HG02943 (cell line): Measurements from ENCODE around the gene TMEM178B.
"Not testable (repeated sequence)": the region's sequence is repeated elsewhere in the genome, so short reads cannot be mapped to it uniquely, and the experiment has no call there.

Experiments
- ATAC-seq: cut with Tn5 transposase; IDR thresholded peaks from one replicate; pipeline ENCODE4 v1.9.1; 2021; ENCODE audit warnings: mild to moderate bottlenecking, low read depth, moderate library complexity; ENCODE audit not compliant: unreplicated experiment

TMEM178B gene

DNA sequence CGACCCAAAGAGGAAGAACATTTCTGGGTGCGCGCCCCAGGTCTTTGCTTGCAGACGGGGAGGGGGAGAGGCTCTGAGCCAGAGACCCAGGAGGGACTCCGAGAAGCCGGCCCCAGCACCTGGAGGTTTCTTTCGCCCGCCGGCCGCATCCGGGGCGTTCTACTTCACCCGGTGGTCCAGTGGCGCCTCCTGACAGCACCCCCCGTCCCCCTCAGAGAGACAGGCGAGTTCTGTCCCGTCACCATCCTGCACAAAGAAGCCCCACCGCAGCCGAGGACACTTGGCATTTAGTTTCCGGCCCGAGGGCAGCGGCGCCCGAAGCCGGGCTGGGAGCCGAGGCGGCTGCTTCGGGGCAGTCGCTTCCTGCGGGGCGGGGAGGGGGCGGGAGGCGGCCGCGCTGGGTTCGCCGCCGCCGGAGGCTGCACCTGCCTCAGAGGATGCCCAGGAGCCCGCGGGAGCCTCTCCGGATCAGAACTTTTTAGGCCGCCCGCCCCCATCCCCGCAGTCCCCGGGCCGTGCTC, at the start of gene TMEM178B:
Gene TMEM178B, plus strand, starts transcription at position 424 of the 521 bp plus-strand sequence.
- ATAC-seq: no peak

DNA sequence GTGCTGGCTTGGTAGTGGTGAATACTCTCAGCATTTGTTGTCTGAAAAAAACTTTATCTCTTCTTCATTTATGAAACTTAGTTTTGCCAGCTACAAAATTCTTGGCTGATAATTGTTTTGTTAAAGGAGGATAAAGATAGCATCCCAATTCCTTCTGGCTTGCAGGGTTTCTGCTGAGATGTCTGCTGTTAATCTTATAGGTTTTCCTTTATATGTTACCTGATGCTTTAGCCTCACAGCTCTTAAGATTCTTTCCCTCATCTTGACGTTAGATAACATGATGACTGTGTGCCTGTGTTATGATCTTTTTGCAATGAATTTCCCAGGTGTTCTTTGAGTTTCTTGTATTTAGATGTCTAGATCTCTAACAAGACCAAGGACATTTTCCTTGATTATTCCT, 49.2 kb upstream of the TMEM178B start:
- no peak for ATAC-seq

DNA sequence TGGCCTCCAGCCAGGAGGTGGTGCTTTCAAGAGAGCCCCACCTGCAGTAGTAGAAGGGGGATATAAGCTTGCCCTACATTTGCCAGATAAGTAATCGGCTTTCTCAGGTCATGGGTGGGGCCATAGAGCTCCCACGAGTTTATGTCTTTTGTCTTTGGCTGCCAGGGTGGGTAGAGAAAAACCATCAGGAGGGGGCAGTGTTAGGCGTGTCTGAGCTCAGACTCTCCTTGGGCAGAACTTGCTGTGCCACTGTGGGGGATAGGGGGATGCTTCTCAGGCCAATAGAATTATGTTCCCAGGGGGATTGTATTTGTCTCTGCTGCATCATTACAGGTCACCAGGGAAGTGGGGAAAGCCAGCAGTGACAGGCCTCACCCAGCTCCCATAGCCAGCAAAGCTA, 46.8 kb upstream of the TMEM178B start:
- no peak for ATAC-seq

DNA sequence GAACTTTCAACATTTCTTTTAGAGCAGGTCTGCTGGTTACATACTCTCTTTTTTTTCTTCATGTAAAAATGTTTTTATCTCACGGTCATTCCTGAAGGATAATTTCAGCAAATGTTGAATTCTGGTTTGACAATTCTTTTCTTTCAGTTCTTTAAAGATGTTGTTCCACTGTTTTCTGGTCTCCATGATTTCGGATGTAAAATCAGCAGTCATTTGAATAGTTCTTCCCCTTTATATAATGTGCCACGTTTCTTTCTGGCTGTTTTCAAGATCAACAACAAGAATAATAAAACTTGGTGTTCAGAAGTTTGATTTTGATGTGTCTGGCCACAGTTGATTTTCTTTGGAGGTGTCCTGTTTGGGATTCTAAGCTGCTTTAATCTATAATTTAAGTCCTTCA, 45.1 kb upstream of the TMEM178B start:
- ATAC-seq: no peak

DNA sequence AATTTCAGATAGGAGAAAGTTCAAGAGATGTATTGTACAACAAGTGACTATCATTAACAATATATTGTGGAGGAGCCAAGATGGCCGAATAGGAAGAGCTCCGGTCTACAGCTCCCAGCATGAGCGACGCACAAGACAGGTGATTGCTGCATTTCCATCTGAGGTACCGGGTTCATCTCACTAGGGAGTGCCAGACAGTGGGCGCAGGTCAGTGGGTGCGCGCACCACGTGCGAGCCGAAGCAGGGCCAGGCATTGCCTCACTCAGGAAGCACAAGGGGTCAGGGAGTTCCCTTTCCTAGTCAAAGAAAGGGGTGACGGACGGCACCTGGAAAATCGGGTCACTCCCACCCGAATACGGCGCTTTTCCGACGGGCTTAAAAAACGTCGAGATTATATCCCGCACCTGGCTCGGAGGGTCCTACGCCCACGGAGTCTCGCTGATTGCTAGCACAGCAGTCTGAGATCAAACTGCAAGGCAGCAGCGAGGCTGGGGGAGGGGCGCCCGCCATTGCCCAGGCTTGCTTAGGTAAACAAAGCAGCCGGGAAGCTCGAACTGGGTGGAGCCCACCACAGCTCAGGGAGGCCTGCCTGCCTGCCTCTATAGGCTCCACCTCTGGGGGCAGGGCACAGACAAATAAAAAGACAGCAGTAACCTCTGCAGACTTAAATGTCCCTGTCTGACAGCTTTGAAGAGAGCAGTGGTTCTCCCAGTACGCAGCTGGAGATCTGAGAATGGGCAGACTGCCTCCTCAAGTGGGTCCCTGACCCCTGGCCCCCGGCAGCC, 41.1 kb upstream of the TMEM178B start:
- not testable (repeated sequence) for ATAC-seq

DNA sequence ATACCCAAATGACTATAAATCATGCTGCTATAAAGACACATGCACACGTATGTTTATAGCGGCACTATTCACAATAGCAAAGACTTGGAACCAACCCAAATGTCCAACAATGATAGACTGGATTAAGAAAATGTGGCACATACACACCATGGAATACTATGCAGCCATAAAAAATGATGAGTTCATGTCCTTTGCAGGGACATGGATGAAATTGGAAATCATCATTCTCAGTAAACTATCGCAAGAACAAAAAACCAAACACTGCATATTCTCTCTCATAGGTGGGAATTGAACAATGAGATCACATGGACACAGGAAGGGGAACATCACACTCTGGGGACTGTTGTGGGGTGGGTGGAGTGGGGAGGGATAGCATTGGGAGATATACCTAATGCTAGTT, 35.8 kb upstream of the TMEM178B start:
- not testable (repeated sequence) for ATAC-seq

GRCh38 chr7:141039376-141039775, 34.5 kb upstream of the TMEM178B start:
- no peak for ATAC-seq

- ATAC-seq: no peak
Observed at GRCh38 chr7:141042222-141043193, 31.4 kb upstream of the TMEM178B start.

- no peak for ATAC-seq
Observed at GRCh38 chr7:141043616-141044015, 30.2 kb upstream of the TMEM178B start.

GRCh38 chr7:141045126-141045841, 28.6 kb upstream of the TMEM178B start:
- ATAC-seq: no peak

- no peak for ATAC-seq
Observed at GRCh38 chr7:141045842-141046620, 27.8 kb upstream of the TMEM178B start.

GRCh38 chr7:141053626-141054025, 20.2 kb upstream of the TMEM178B start:
- no peak for ATAC-seq

- ATAC-seq: no peak
Observed at GRCh38 chr7:141055146-141055545, 18.7 kb upstream of the TMEM178B start.

DNA sequence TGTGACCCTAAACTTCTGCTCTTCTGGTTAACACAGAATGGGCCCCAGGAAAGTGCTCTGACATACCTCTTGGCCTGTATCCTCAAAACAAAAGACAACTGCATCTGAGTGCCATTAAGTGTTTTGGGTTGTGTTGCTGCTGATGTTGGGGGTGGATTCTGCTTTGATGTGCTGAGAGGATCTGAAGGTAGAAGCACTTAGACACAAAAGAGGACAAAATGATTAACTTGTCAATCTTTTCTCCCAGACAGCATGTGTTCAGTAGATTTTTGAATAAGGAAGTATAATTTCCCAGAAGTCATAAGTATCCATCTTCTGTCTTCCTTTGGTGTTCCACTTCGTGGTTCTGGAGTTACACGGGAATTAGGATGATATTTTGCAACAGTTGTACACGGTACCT, 16.1 kb upstream of the TMEM178B start:
- no peak for ATAC-seq

DNA sequence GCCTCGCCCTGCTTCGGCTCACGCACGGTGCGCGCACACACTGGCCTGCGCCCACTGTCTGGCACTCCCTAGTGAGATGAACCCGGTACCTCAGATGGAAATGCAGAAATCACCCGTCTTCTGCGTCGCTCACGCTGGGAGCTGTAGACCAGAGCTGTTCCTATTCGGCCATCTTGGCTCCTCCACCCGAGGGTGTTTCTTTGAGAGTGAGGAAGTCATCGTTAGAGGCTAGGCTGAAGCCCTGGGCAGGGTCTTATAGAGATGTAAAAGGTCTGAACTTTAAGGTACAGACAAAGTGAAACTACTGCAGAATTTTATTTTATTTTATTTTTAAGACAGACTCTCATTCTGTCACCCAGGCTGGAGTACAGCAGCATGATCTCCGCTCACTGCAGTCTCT, 6.0 kb upstream of the TMEM178B start:
- ATAC-seq: not testable (repeated sequence)

DNA sequence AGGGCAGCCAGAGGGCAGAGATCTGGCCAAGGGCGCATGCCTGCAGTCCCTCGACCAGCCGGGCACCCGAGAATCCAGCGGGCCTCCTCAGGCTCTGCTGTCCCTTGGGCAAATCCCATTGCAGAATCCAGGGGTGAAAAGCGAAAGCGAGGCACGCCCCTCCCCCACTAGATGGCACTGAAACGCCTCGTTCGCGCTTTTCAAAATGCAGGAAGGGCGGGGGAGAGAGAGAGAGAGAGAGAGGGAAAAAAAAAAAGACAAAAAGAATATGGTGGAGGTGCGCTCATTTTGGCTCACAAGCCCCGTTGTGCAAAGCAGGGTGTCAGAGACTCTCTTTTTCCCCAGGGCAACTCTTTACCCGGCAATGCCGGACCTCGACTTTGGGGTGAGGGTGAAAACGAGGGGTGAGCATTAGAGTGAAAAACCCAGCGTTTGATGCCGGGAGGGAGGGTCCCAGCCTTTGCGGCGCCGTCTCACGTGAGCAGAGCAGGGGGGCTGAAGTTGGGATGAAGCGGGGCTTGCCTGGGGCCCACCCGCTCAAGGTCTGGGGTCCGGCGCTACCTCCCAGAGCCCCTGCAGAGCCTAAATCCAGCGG, 2.5 kb upstream of the TMEM178B start:
- no peak for ATAC-seq

- no peak for ATAC-seq
Observed at GRCh38 chr7:141071855-141072547, 1.9 kb upstream of the TMEM178B start.

GRCh38 chr7:141072548-141073172, 1.2 kb upstream of the TMEM178B start:
- ATAC-seq: no peak
